ENCODE measurements around the gene INO80B. TPM values are rescaled to one million over a fixed set of nuclear protein-coding genes. Genes with fewer than 3 reads are reported as not detected.

The INO80B gene
- total RNA-seq, 5 donors from 2014 or later (not counting 1 experiment from before 2014, with no cell fraction given), result 44.5 to 70.8 (median 68.4) TPM

GRCh38 chr2:74439373-74439772, 15.5 kb upstream of the INO80B start:
- H3K36me3 Mint-ChIP-seq, result no peaks in the 10 kb centered on the region
- peaks cover 18 to 38% of the 10 kb centered on the region in 2 donors for H3K27me3 Mint-ChIP-seq
- no peak overlapping the region for H3K27ac ChIP-seq (ENCODE audit: low read length)
- no peak for ATAC-seq (replicated peaks in 1 of 4)
- H3K4me1 Mint-ChIP-seq, result peaks cover 11 to 14% (median 13%) of the 10 kb centered on the region in 3 donors
- no peaks in the 10 kb centered on the region for H3K36me3 ChIP-seq (ENCODE audit: control insufficient read depth in 2 of 2, extremely low read depth in 1 of 2, insufficient read depth in 1 of 2, low read length in 1 of 2)
- H3K9me3 ChIP-seq, result no peaks in the 10 kb centered on the region
- POLR2A ChIA-PET, result no interaction called here
- no peak overlapping the region for H3K27ac Mint-ChIP-seq
- no peaks in the 10 kb centered on the region for H3K9me3 Mint-ChIP-seq
- CTCF ChIA-PET, result no interaction called here
- no peak overlapping the region for H3K4me3 ChIP-seq (ENCODE audit: control insufficient read depth in 1 of 2, extremely low read depth in 1 of 2, low read length in 1 of 2)
- DNase-seq, result no peak
- peaks cover 0 to 26% of the 10 kb centered on the region in 2 experiments for H3K4me1 ChIP-seq (ENCODE audit: control insufficient read depth in 1 of 2, extremely low read depth in 1 of 2, insufficient read depth in 2 of 2, low read length in 2 of 2)
- 63% methylated on average over 1 of the region's 3 CpGs for WGBS (ENCODE audit: insufficient coverage)
- H3K27me3 ChIP-seq (replicated peaks in 1 of 2; ENCODE audit: control insufficient read depth in 2 of 2, extremely low read depth in 1 of 2, insufficient read depth in 2 of 2, low read length in 1 of 2), result peaks cover 4 to 49% of the 10 kb centered on the region in 2 experiments
- peak overlapping the region in 1 of 3 donors; percentile 59 for H3K4me3 Mint-ChIP-seq

DNA sequence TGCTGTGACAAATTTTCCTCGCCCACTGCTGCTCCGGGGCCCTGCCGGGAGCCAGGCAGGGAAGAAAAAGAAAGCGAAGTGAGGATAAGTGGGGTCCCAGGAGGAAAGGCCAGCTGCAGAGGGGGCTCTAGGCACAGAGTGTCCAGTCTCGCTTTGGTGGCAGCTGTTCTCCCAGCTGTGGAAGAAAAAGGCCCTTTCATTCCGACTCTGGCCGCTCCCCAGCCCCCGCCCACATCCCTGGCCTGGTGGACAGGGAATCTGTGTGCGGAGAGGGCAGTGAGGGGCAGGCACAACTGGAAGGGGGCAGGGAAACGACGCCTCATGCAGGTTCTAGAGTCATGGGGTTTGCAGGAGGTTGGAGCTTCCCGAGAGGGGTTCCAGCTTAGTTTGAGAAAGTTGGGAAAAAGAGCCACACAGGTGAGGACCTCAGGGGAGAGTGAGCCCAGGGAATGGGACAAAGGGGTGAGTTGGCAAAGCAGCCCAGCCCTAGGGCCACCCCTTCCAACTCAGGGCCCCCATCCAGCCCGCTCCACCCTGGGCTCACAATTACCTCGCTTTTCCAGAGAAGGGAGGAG, 15.0 kb upstream of the INO80B start:
- ChIA-PET CTCF (no interaction called here), POLR2A (interaction anchor here in 1 of 2 donors (1.0 kb wide), 1 partner anchor 18 kb away, joined by 3 read pairs; no protein-coding TSS in a partner anchor)
- H3K4me1 Mint-ChIP-seq, result peaks cover 13 to 15% (median 14%) of the 10 kb centered on the region in 3 donors
- peak overlapping the region; percentile 21 to 59 (median 43) for H3K4me3 Mint-ChIP-seq
- no peak for ATAC-seq (replicated peaks in 1 of 4)
- peak overlapping the region; percentile 15 to 56 for H3K4me3 ChIP-seq (ENCODE audit: control insufficient read depth in 1 of 2, extremely low read depth in 1 of 2, low read length in 1 of 2)
- peaks cover 21 to 39% of the 10 kb centered on the region in 2 donors for H3K27me3 Mint-ChIP-seq
- no peaks in the 10 kb centered on the region for H3K36me3 ChIP-seq (ENCODE audit: control insufficient read depth in 2 of 2, extremely low read depth in 1 of 2, insufficient read depth in 1 of 2, low read length in 1 of 2)
- no peaks in the 10 kb centered on the region for H3K9me3 Mint-ChIP-seq
- peaks cover 4 to 52% of the 10 kb centered on the region in 2 experiments for H3K27me3 ChIP-seq (replicated peaks in 1 of 2; ENCODE audit: control insufficient read depth in 2 of 2, extremely low read depth in 1 of 2, insufficient read depth in 2 of 2, low read length in 1 of 2)
- no peak for DNase-seq
- no peaks in the 10 kb centered on the region for H3K36me3 Mint-ChIP-seq
- H3K27ac ChIP-seq (ENCODE audit: low read length), result no peak overlapping the region
- no peak overlapping the region for H3K27ac Mint-ChIP-seq
- H3K4me1 ChIP-seq (ENCODE audit: control insufficient read depth in 1 of 2, extremely low read depth in 1 of 2, insufficient read depth in 2 of 2, low read length in 2 of 2), result peaks cover 0 to 26% of the 10 kb centered on the region in 2 experiments
- WGBS (ENCODE audit: insufficient coverage), result 73% methylated on average over 12 of the region's 14 CpGs
- no peaks in the 10 kb centered on the region for H3K9me3 ChIP-seq

- ATAC-seq (replicated peaks in 1 of 4) (peak; percentile 65 to 80 (median 69)), DNase-seq (peak in 13 of 35 experiments; percentile 10 to 53 (median 33))
- Mint-ChIP-seq H3K4me3 (peak overlapping the region; percentile 34 to 59 (median 51)), H3K27ac (no peak overlapping the region), H3K27me3 (peaks cover 21 to 41% of the 10 kb centered on the region in 2 donors), H3K36me3 (no peaks in the 10 kb centered on the region), H3K9me3 (no peaks in the 10 kb centered on the region), H3K4me1 (peaks cover 13 to 15% (median 14%) of the 10 kb centered on the region in 3 donors)
- ChIA-PET CTCF (no interaction called here), POLR2A (interaction anchor here (0.9 to 1.0 kb wide), 2 partner anchors 17 to 18 kb away, joined by 3 read pairs; partner anchors contain the start of gene WBP1 (in 1 of the 2))
- 46% methylated on average over 32 of the region's 45 CpGs for WGBS (ENCODE audit: insufficient coverage)
- peaks cover 0 to 26% of the 10 kb centered on the region in 2 experiments for H3K4me1 ChIP-seq (ENCODE audit: control insufficient read depth in 1 of 2, extremely low read depth in 1 of 2, insufficient read depth in 2 of 2, low read length in 2 of 2)
- no peaks in the 10 kb centered on the region for H3K36me3 ChIP-seq (ENCODE audit: control insufficient read depth in 2 of 2, extremely low read depth in 1 of 2, insufficient read depth in 1 of 2, low read length in 1 of 2)
- H3K27ac ChIP-seq (ENCODE audit: low read length), result no peak overlapping the region
- peaks cover 4 to 54% of the 10 kb centered on the region in 2 experiments for H3K27me3 ChIP-seq (replicated peaks in 1 of 2; ENCODE audit: control insufficient read depth in 2 of 2, extremely low read depth in 1 of 2, insufficient read depth in 2 of 2, low read length in 1 of 2)
- peak overlapping the region; percentile 15 to 56 for H3K4me3 ChIP-seq (ENCODE audit: control insufficient read depth in 1 of 2, extremely low read depth in 1 of 2, low read length in 1 of 2)
- no peaks in the 10 kb centered on the region for H3K9me3 ChIP-seq
Measured at GRCh38 chr2:74440378-74441169, 14.3 kb upstream of the INO80B start.

- POLR2A ChIA-PET, result interaction anchor here in 1 of 2 donors (0.9 kb wide), 1 partner anchor 17 kb away, joined by 3 read pairs; the partner anchor contains the start of gene WBP1
- 52% methylated on average over 31 of the region's 33 CpGs for WGBS (ENCODE audit: insufficient coverage)
Measured at GRCh38 chr2:74441170-74441689, 13.7 kb upstream of the INO80B start.

GRCh38 chr2:74441690-74442482, 13.0 kb upstream of the INO80B start, which contains the start of gene RTKN:
TSS of gene RTKN (minus strand) at chr2:74441937. CDS start at chr2:74441816, 121 bp downstream.
- peaks cover 4 to 54% of the 10 kb centered on the region in 2 experiments for H3K27me3 ChIP-seq (replicated peaks in 1 of 2; ENCODE audit: control insufficient read depth in 2 of 2, extremely low read depth in 1 of 2, insufficient read depth in 2 of 2, low read length in 1 of 2)
- Mint-ChIP-seq H3K9me3 (no peaks in the 10 kb centered on the region), H3K4me3 (peak within 1 kb of the TSS; percentile 56 to 77 (median 59)), H3K27me3 (peaks cover 21 to 41% of the 10 kb centered on the region in 2 donors), H3K27ac (no peak within 1 kb of the TSS), H3K36me3 (no peaks in the 10 kb centered on the region), H3K4me1 (peaks cover 13 to 15% (median 14%) of the 10 kb centered on the region in 3 donors)
- peak in 9 of 35 experiments; percentile 9 to 50 (median 26) for DNase-seq
- ChIA-PET POLR2A (no interaction called here), CTCF (interaction anchor here in 1 of 2 donors (0.7 kb wide), 1 partner anchor 31 kb away, joined by 3 read pairs; no protein-coding TSS in a partner anchor)
- H3K36me3 ChIP-seq (ENCODE audit: control insufficient read depth in 2 of 2, extremely low read depth in 1 of 2, insufficient read depth in 1 of 2, low read length in 1 of 2), result no peaks in the 10 kb centered on the region
- H3K9me3 ChIP-seq, result no peaks in the 10 kb centered on the region
- peak; percentile 41 to 52 (median 48) for ATAC-seq (replicated peaks in 1 of 4)
- H3K4me3 ChIP-seq (ENCODE audit: control insufficient read depth in 1 of 2, extremely low read depth in 1 of 2, low read length in 1 of 2), result peak within 1 kb of the TSS; percentile 16 to 56
- WGBS (ENCODE audit: insufficient coverage), result 21% methylated on average over 74 of the region's 75 CpGs
- H3K27ac ChIP-seq (ENCODE audit: low read length), result no peak within 1 kb of the TSS
- H3K4me1 ChIP-seq (ENCODE audit: control insufficient read depth in 1 of 2, extremely low read depth in 1 of 2, insufficient read depth in 2 of 2, low read length in 2 of 2), result peaks cover 0 to 26% of the 10 kb centered on the region in 2 experiments

More at GRCh38 chr2:74441170-74441689, 13.7 kb upstream of the INO80B start:
- H3K9me3 ChIP-seq, result no peaks in the 10 kb centered on the region
- Mint-ChIP-seq H3K36me3 (no peaks in the 10 kb centered on the region), H3K27ac (no peak overlapping the region), H3K9me3 (no peaks in the 10 kb centered on the region), H3K4me1 (peaks cover 13 to 15% (median 14%) of the 10 kb centered on the region in 3 donors), H3K27me3 (peaks cover 21 to 41% of the 10 kb centered on the region in 2 donors), H3K4me3 (peak overlapping the region; percentile 51 to 59 (median 56))
- no peak for ATAC-seq (replicated peaks in 1 of 4)
- peaks cover 0 to 26% of the 10 kb centered on the region in 2 experiments for H3K4me1 ChIP-seq (ENCODE audit: control insufficient read depth in 1 of 2, extremely low read depth in 1 of 2, insufficient read depth in 2 of 2, low read length in 2 of 2)
- no peak for DNase-seq
- H3K27me3 ChIP-seq (replicated peaks in 1 of 2; ENCODE audit: control insufficient read depth in 2 of 2, extremely low read depth in 1 of 2, insufficient read depth in 2 of 2, low read length in 1 of 2), result peaks cover 4 to 54% of the 10 kb centered on the region in 2 experiments
- no peak overlapping the region for H3K27ac ChIP-seq (ENCODE audit: low read length)
- H3K36me3 ChIP-seq (ENCODE audit: control insufficient read depth in 2 of 2, extremely low read depth in 1 of 2, insufficient read depth in 1 of 2, low read length in 1 of 2), result no peaks in the 10 kb centered on the region
- H3K4me3 ChIP-seq (ENCODE audit: control insufficient read depth in 1 of 2, extremely low read depth in 1 of 2, low read length in 1 of 2), result peak overlapping the region; percentile 16 to 35
- CTCF ChIA-PET, result no interaction called here
